ENCODE measurements around the gene ACSF3. TPM values are rescaled to one million over a fixed set of nuclear protein-coding genes. Genes with fewer than 3 reads are reported as not detected.

Gene ACSF3
- total and polyA plus RNA-seq, 2 of the 4 experiments (the other 2 are of a cell fraction) = 9.5 to 14.2 TPM

GRCh38 chr16:89161763-89162713 is 68.4 kb downstream of the ACSF3 start:
- 78% methylated on average over 20 of the region's 40 CpGs; no CpG with 5 or more reads in 1 of the 2 experiments for WGBS, 2 experiments (ENCODE audit: extremely low coverage in 2 of 2, insufficient read length in 1 of 2)

More at GRCh38 chr16:89161763-89162713, 68.4 kb downstream of the ACSF3 start:
- no peak overlapping the region for H3K27ac ChIP-seq (ENCODE audit: insufficient read depth, low read length)
- no peak overlapping the region for H3K56ac ChIP-seq (ENCODE audit: extremely low read depth, insufficient read depth, low read length)
- no peak overlapping the region for H4K91ac ChIP-seq (ENCODE audit: insufficient read depth, low read depth, low read length)
- H3K4me1 ChIP-seq (ENCODE audit: control insufficient read depth, insufficient read depth, low read length) = no peaks in the 10 kb centered on the region; the same call in 1 of the 2 replicates
- no peak overlapping the region for H3K9ac ChIP-seq (ENCODE audit: low read depth, low read length)
- no peak overlapping the region for H2AFZ ChIP-seq (replicated peaks; ENCODE audit: low read length, poor library complexity)
- ChIA-PET CTCF (no interaction called here), POLR2A (ENCODE audit: unreplicated experiment) (no interaction called here)
- no peak overlapping the region for H3K14ac ChIP-seq (replicated peaks; ENCODE audit: low read depth, low read length)
- H3K36me3 ChIP-seq (ENCODE audit: control insufficient read depth, insufficient read depth, low read length) = no peaks in the 10 kb centered on the region
- H3K27me3 ChIP-seq (ENCODE audit: control insufficient read depth, insufficient read depth, low read length) = peaks cover 6% of the 10 kb centered on the region
- no peak overlapping the region for H3K18ac ChIP-seq (ENCODE audit: low read depth, low read length)
- no peak overlapping the region for H2BK15ac ChIP-seq (ENCODE audit: low read depth, low read length)
- H3K4me3 ChIP-seq (ENCODE audit: insufficient read depth, low read depth, low read length) = no peak overlapping the region
- H3K4ac ChIP-seq (ENCODE audit: low read depth, low read length) = no peak overlapping the region
- H3K9me1 ChIP-seq (ENCODE audit: insufficient read depth, low read length) = no peaks in the 10 kb centered on the region
- H2BK5ac ChIP-seq (ENCODE audit: low read depth, low read length, poor library complexity, severe bottlenecking) = no peak overlapping the region
- no peak overlapping the region for H2AK9ac ChIP-seq (replicated peaks; ENCODE audit: low read depth, low read length, poor library complexity)
- TF ChIP-seq SMC3 (IDR thresholded peaks at IDR 0.05; ENCODE audit: low read depth, low read length) = no peak
- TF ChIP-seq RAD21 (IDR thresholded peaks at IDR 0.05; ENCODE audit: low read length) = no peak
- TF ChIP-seq POLR2A (IDR thresholded peaks at IDR 0.05; ENCODE audit: low read depth, low read length) = no peak
- TF ChIP-seq ELK1 (IDR thresholded peaks at IDR 0.05; ENCODE audit: borderline replicate concordance, low read depth, low read length) = no peak
- TF ChIP-seq MAZ (IDR thresholded peaks at IDR 0.05; ENCODE audit: borderline replicate concordance, low read depth, low read length) = no peak
- no peak for TF ChIP-seq RFX5 (IDR thresholded peaks at IDR 0.05; ENCODE audit: low read depth, low read length)
- no peak for TF ChIP-seq CEBPB (IDR thresholded peaks at IDR 0.05; ENCODE audit: low read depth, low read length)
- TF ChIP-seq MXI1 (IDR thresholded peaks at IDR 0.05; ENCODE audit: borderline replicate concordance, low read depth, low read length) = no peak
- TF ChIP-seq RCOR1 (IDR thresholded peaks at IDR 0.05; ENCODE audit: insufficient replicate concordance, low read length) = no peak
- no peak for TF ChIP-seq FOS (IDR thresholded peaks at IDR 0.05; ENCODE audit: low read depth, low read length)
- TF ChIP-seq BHLHE40 (IDR thresholded peaks at IDR 0.05; ENCODE audit: low read depth, low read length) = no peak
- TF ChIP-seq CHD1 (IDR thresholded peaks at IDR 0.05; ENCODE audit: low read depth, low read length) = no peak
- no peak for TF ChIP-seq NFE2L2 (IDR thresholded peaks at IDR 0.05; ENCODE audit: low read depth, low read length)
- H3K9me3 ChIP-seq (ENCODE audit: control insufficient read depth, insufficient read depth, low read length) = no peaks in the 10 kb centered on the region
- H2AK5ac ChIP-seq (ENCODE audit: low read depth, low read length) = no peak overlapping the region
- ATAC-seq (ENCODE audit: low read depth) (no peak), DNase-seq (no peak)
- in situ Hi-C loops (cut with MboI; ENCODE audit: low sequenced_read_pairs) (loop anchor here (10.0 kb wide), 1 partner anchor 417 kb away; no protein-coding TSS in a partner anchor), dilution Hi-C loops (cut with HindIII; ENCODE audit: low sequenced_read_pairs, unreplicated experiment) (no loop called here), intact Hi-C loops (cut with micrococcal nuclease) (no loop called here)
- H3K4me2 ChIP-seq (ENCODE audit: low read depth, low read length) = no peak overlapping the region
- no TSS peak for BruUV-seq (replicated peaks)
- H4K8ac ChIP-seq (ENCODE audit: low read depth in 2 of 2, low read length in 2 of 2) = no peak overlapping the region
- H4K5ac ChIP-seq (ENCODE audit: low read depth, low read length) = no peak overlapping the region
- H3K23ac ChIP-seq (ENCODE audit: low read depth, low read length) = no peak overlapping the region
- H2BK120ac ChIP-seq (ENCODE audit: low read depth, low read length) = no peak overlapping the region
- 0 out of 2 replicates have a peak, but pooled peaks cover 3% of the 10 kb centered on the region for H4K20me1 ChIP-seq (ENCODE audit: insufficient read depth, low read length)
- H3K79me1 ChIP-seq (ENCODE audit: low read depth in 1 of 2, low read length in 2 of 2) = no peaks in the 10 kb centered on the region
- no peak overlapping the region for H2BK20ac ChIP-seq (ENCODE audit: low read depth, low read length)
